Fibroblast of the aortic adventitia (primary cell): ENCODE data around the gene MDK. TPM values are rescaled to one million over a fixed set of nuclear protein-coding genes. Genes with fewer than 3 reads are reported as not detected.

Experiments used
- DNase-seq: peaks from one replicate; pipeline ENCODE4 v3.0.0-alpha.2; 2010; ENCODE audit warnings: low read depth
- H3K4me3 ChIP-seq: 2 replicates; pipeline ENCODE4 v1.5.1; 2011; ENCODE audit warnings: low read depth, mild to moderate bottlenecking, control low read depth, low read length, moderate library complexity
- total RNA-seq: library from RNA; depleted of rRNA; stranded (reverse); fragments of >200 nt; gene quantifications from 2 replicates; pipeline ENCODE4 v1.2.3, GENCODE V29; 2012; ENCODE audit warnings: low replicate concordance
- TF ChIP-seq, protein P1 (sequence below): IDR thresholded peaks from 2 replicates; pipeline ENCODE4 v1.5.1; 2011; ENCODE audit warnings: mild to moderate bottlenecking, low read length, control low read depth, inconsistent platforms; ENCODE audit not compliant: insufficient read depth

The MDK gene
- total RNA-seq, 1 donor = 52.2 TPM

- no peak overlapping the region for H3K4me3 ChIP-seq
- DNase-seq = no peak
- TF ChIP-seq, protein P1, sequence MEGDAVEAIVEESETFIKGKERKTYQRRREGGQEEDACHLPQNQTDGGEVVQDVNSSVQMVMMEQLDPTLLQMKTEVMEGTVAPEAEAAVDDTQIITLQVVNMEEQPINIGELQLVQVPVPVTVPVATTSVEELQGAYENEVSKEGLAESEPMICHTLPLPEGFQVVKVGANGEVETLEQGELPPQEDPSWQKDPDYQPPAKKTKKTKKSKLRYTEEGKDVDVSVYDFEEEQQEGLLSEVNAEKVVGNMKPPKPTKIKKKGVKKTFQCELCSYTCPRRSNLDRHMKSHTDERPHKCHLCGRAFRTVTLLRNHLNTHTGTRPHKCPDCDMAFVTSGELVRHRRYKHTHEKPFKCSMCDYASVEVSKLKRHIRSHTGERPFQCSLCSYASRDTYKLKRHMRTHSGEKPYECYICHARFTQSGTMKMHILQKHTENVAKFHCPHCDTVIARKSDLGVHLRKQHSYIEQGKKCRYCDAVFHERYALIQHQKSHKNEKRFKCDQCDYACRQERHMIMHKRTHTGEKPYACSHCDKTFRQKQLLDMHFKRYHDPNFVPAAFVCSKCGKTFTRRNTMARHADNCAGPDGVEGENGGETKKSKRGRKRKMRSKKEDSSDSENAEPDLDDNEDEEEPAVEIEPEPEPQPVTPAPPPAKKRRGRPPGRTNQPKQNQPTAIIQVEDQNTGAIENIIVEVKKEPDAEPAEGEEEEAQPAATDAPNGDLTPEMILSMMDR = no peak
Observed at GRCh38 chr11:46373787-46374740, 7.4 kb upstream of the MDK start.

GRCh38 chr11:46374815-46375214 is 6.7 kb upstream of the MDK start:
- no peak for DNase-seq
- no peak overlapping the region for H3K4me3 ChIP-seq
- TF ChIP-seq, protein P1 = no peak

DNA sequence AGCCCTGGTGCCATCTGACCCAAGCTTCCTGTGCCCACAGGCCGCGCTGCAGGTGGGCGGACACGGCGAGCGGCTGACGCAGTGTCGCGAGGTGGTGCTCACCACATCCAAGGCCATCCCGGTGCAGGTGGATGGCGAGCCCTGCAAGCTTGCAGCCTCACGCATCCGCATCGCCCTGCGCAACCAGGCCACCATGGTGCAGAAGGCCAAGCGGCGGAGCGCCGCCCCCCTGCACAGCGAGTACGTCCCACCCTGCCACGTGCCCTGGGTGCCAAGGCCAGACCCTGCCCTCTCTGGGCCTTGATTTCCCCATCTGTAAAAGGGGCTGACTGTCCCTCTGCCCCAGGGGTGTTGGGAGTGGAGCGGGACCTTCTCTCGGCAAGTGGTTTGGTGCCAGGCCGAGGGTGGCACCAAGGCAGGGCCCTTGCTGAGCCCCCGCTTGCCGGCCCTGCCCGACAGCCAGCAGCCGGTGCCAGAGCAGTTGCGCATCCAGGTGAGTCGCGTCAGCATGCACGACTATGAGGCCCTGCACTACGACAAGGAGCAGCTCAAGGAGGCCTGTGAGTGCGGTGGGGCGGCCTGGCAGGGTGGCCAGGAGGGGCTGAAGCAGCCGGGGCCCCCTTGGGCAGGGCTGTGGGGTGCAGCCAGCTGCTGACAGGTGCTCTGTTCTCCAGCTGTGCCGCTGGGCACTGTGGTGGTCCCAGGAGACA is 5.9 kb upstream of the MDK start:
- DNase-seq = no peak
- TF ChIP-seq, protein P1 = no peak
- H3K4me3 ChIP-seq = no peak overlapping the region

DNA sequence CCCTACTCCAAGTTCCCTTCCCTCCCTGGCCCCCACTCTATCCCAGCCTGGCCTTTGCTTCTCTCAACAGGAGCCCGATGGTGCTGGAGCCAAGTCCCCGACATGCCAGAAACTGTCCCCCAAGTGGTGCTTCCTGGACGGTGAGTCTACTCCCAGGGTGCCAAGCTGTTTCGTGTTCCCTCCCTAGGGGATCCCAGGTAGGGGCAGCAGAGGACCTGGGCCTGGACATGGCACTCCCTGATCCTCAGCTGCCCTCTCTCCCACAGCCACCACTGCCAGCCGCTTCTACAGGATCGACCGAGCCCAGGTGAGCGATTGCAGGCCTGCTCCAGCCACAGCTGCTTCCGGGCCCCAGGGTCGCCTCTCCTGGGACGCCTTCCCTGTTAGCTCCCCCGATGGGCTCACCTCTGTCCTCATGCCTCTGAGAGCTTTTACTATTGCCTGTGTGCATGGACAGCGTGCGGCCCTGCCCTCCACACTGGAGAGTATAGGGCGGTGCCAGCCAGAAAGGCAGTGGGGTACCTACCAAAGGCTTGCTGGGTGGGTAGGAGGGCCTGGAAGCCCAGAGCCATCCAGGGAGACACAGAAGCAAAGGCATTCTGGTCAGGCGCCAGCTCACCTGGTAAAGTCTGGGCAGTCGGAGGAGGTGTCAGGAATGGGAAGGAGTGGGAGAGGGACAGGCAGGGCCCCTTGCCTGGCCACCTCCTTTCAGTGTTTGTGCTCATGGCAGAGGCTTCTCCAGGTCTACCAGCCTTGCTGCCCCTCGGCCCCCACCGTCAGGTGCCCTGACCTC is 5.0 kb upstream of the MDK start:
- TF ChIP-seq, protein P1 = no peak
- no peak overlapping the region for H3K4me3 ChIP-seq
- DNase-seq = no peak

DNA sequence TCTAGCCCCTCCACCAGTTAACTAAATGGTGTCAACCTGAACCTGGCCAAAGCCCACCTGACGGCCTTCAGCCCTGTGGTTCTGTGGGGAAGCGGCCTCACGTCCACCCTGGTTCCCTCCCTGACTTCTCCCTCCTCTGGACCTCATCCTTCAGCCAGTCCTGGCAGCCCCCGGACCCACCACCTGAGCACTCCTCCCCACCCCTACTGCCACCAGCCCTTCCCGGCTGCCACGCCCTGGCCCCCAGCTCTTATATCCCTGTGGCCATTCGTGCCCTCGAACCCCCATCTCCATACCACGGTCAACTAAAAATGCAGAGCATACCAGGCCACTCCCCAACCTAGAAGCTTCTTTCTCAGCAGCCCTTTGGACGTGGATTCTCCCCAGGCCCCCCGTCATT is 4.2 kb upstream of the MDK start:
- H3K4me3 ChIP-seq = no peak overlapping the region
- no peak for DNase-seq
- TF ChIP-seq, protein P1 = no peak

- TF ChIP-seq, protein P1 = no peak
- no peak for DNase-seq
- no peak overlapping the region for H3K4me3 ChIP-seq
Observed at GRCh38 chr11:46377831-46378230, 3.6 kb upstream of the MDK start.
